Measurements from ENCODE around the gene MBD1. TPM values are rescaled to one million over a fixed set of nuclear protein-coding genes. Genes with fewer than 3 reads are reported as not detected.
"Not testable (repeated sequence)": the region's sequence is repeated elsewhere in the genome, so short reads cannot be mapped to it uniquely, and the experiment has no call there.

Gene MBD1
- total RNA-seq, 1 experiment from 2014 or later: 28.2 TPM

GRCh38 chr18:50299626-50300388, 18.5 kb upstream of the MBD1 start:
- DNase-seq: no peak

GRCh38 chr18:50298443-50299284, 17.3 kb upstream of the MBD1 start:
- H3K36me3 ChIP-seq: no peaks in the 10 kb centered on the region
- no peaks in the 10 kb centered on the region for H3K27me3 ChIP-seq
- H3K9me3 ChIP-seq: no peaks in the 10 kb centered on the region
- DNase-seq: no peak
- no peak overlapping the region for H3K4me3 ChIP-seq

More at GRCh38 chr18:50299626-50300388, 18.5 kb upstream of the MBD1 start:
- Histone ChIP-seq H3K9me3 (peaks cover under 1% of the 10 kb centered on the region), H3K36me3 (no peaks in the 10 kb centered on the region), H3K4me3 (no peak overlapping the region), H3K27me3 (no peaks in the 10 kb centered on the region; the same call in 1 of the 2 replicates)

GRCh38 chr18:50297621-50298442, 16.5 kb upstream of the MBD1 start:
- peak; percentile 36 for DNase-seq
- Histone ChIP-seq H3K36me3 (no peaks in the 10 kb centered on the region), H3K4me3 (peak overlapping the region; percentile 6; the same call in 1 of the 2 replicates), H3K27me3 (no peaks in the 10 kb centered on the region), H3K9me3 (no peaks in the 10 kb centered on the region)

- H3K4me3 ChIP-seq: no peak overlapping the region
- no peaks in the 10 kb centered on the region for H3K27me3 ChIP-seq
- no peaks in the 10 kb centered on the region for H3K36me3 ChIP-seq
- no peaks in the 10 kb centered on the region for H3K9me3 ChIP-seq
- no peak for DNase-seq
These were observed 11.7 kb upstream of the MBD1 start for GRCh38 chr18:50293039-50293438.

GRCh38 chr18:50289108-50289443, 7.8 kb upstream of the MBD1 start:
- DNase-seq: no peak
- no peak overlapping the region for H3K4me3 ChIP-seq
- H3K36me3 ChIP-seq: peaks cover 10% of the 10 kb centered on the region
- no peaks in the 10 kb centered on the region for H3K27me3 ChIP-seq
- no peaks in the 10 kb centered on the region for H3K9me3 ChIP-seq

GRCh38 chr18:50288348-50289107, 7.2 kb upstream of the MBD1 start:
- Histone ChIP-seq H3K4me3 (peak overlapping the region; percentile 74), H3K36me3 (peaks cover 16% of the 10 kb centered on the region)
- not testable (repeated sequence) for DNase-seq, H3K27me3 ChIP-seq, H3K9me3 ChIP-seq

- Histone ChIP-seq H3K27me3 (no peaks in the 10 kb centered on the region), H3K9me3 (no peaks in the 10 kb centered on the region), H3K4me3 (peak within 1 kb of the TSS; percentile 74), H3K36me3 (peaks cover 23% of the 10 kb centered on the region)
- DNase-seq: peak; percentile 96
These were observed 6.4 kb upstream of the MBD1 start, which contains the start of gene CXXC1 for GRCh38 chr18:50287441-50288347. CXXC1 (minus strand) TSS chr18:50287692; CDS start chr18:50287589, 103 bp downstream.

- DNase-seq: no peak
- Histone ChIP-seq H3K4me3 (peak overlapping the region; percentile 74), H3K27me3 (no peaks in the 10 kb centered on the region), H3K36me3 (peaks cover 28% of the 10 kb centered on the region), H3K9me3 (no peaks in the 10 kb centered on the region)
These were observed 5.7 kb upstream of the MBD1 start for GRCh38 chr18:50287028-50287440.

GRCh38 chr18:50286391-50287027, 5.2 kb upstream of the MBD1 start:
- peak; percentile 46 for DNase-seq
- H3K36me3 ChIP-seq: peaks cover 31% of the 10 kb centered on the region
- H3K4me3 ChIP-seq: peak overlapping the region; percentile 74
- no peaks in the 10 kb centered on the region for H3K9me3 ChIP-seq
- no peaks in the 10 kb centered on the region for H3K27me3 ChIP-seq

GRCh38 chr18:50285631-50286321, 4.5 kb upstream of the MBD1 start:
- Histone ChIP-seq H3K9me3 (no peaks in the 10 kb centered on the region), H3K4me3 (no peak overlapping the region), H3K27me3 (no peaks in the 10 kb centered on the region), H3K36me3 (peaks cover 36% of the 10 kb centered on the region)
- DNase-seq: no peak

- DNase-seq: no peak
- no peaks in the 10 kb centered on the region for H3K9me3 ChIP-seq
- no peaks in the 10 kb centered on the region for H3K27me3 ChIP-seq
- H3K4me3 ChIP-seq: no peak overlapping the region
- H3K36me3 ChIP-seq: peaks cover 36% of the 10 kb centered on the region
These were observed 3.7 kb upstream of the MBD1 start for GRCh38 chr18:50285071-50285470.

GRCh38 chr18:50284255-50284885, 3.0 kb upstream of the MBD1 start:
- peak; percentile 94 for DNase-seq
- no peaks in the 10 kb centered on the region for H3K27me3 ChIP-seq
- peaks cover 38% of the 10 kb centered on the region for H3K36me3 ChIP-seq
- no peak overlapping the region for H3K4me3 ChIP-seq
- H3K9me3 ChIP-seq: no peaks in the 10 kb centered on the region

- Histone ChIP-seq H3K4me3 (no peak overlapping the region), H3K36me3 (peaks cover 44% of the 10 kb centered on the region), H3K9me3 (no peaks in the 10 kb centered on the region), H3K27me3 (no peaks in the 10 kb centered on the region)
- DNase-seq: no peak
These were observed 2.3 kb upstream of the MBD1 start for GRCh38 chr18:50283469-50284209.
